NCI-H2107 treated with DMSO at 0.1 percent for 48 hours (cell line): ENCODE results near the gene AP1G2.
A peak's percentile ranks its signal among the peaks of the same experiment; 100 is the strongest.
"Not testable (repeated sequence)": the region's sequence is repeated elsewhere in the genome, so short reads cannot be mapped to it uniquely, and the experiment has no call there.

ENCODE experiments used
- DNase-seq: peaks from one replicate; lab custom pipeline; 2025; ENCODE audit not compliant: unreplicated experiment; lab: John Stamatoyannopoulos, UW

The AP1G2 gene

DNA sequence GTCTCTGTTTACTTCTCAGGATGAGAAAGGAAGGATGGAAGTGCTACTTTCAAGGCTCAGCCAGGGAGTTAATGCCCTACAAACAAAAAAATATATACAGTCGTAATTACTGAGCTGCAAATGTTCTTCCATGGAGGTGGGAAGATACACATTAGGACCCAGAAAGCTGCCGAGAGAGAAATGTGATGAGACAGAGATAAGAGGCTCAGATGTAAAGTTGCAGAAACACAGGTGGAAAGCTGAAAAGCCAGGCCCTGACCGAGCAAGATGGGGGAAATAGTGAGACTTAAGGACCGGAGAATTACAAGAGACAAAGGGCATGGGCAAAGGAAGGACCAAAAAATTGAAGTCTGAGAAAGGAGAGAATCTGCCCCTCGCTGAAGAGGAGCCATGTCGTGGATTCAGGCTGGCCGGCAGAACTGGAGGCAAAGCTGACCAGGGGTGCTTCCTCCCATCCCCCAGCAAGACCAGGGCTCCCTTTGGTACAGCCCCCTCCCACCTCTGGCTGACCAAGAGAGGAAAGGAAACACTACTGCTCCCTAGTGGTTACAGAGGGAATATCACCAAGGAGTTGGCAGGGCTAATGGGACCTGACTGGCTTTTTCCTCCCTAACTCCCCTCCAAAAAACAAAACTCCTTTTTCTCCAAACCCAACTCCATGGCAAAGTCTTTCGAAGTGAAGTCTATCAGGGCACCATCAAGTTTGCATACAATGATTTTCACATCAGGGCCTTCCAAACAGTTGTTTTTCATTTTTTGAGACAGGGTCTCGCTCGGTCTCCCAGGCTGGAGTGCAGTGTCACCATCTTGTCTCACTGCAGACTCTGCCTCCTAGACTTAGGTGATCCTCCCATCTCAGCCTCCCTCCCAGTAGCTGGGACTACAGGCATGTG, 28.1 kb downstream of the AP1G2 start:
- DNase-seq: peak; percentile 84

DNA sequence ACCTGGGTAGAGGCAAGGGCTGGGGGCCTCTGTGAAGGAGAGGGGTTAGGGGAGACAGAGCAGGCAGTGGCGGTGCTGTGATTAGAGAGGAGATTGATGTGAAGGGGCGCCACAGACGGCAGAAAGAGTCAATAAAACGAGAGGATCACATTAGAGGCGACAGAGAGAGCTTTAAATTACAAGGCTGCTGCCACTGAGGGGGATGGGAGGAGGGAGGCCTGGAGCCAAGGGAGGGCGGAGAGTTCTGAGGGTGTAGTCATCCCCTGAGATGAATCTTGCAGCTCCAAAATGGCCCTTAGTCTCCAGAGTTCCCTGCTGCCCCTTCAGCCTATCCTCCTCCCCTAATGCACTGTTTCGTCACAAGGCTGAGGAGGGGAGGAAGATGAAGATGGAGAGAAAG, 28.8 kb downstream of the AP1G2 start:
- peak; percentile 84 for DNase-seq

DNA sequence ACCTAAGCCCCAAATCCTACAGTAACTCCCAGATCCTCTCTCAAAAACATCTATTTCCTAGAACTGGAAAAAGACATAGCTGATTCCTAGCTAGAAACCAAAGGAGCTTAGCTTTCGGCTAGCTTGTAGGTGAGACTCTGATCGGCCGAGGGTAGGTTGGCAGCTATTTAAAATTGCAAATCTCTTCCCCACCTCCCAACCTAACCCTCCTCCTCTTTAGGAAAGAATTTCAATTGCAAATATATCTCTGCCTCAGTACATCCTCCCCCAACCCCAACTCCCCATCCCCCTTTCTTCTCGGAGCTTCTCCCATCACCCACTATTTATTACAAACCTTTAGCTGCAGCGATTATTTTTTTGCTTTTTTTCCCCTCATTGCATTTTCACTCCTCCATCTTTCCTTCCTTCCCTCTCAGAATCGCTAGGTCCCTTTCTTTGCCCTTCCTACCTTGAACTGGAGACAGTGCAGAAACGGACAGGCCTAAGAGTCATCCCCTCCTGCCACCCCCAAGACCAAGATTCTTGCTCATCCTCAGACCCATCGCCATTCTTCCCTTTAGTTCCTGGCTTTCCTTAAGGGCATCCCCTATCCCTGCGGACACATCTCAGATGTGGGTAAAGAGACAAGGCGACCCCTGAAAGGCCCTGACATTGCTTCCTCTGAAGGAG, 29.4 kb downstream of the AP1G2 start:
- DNase-seq: no peak

DNA sequence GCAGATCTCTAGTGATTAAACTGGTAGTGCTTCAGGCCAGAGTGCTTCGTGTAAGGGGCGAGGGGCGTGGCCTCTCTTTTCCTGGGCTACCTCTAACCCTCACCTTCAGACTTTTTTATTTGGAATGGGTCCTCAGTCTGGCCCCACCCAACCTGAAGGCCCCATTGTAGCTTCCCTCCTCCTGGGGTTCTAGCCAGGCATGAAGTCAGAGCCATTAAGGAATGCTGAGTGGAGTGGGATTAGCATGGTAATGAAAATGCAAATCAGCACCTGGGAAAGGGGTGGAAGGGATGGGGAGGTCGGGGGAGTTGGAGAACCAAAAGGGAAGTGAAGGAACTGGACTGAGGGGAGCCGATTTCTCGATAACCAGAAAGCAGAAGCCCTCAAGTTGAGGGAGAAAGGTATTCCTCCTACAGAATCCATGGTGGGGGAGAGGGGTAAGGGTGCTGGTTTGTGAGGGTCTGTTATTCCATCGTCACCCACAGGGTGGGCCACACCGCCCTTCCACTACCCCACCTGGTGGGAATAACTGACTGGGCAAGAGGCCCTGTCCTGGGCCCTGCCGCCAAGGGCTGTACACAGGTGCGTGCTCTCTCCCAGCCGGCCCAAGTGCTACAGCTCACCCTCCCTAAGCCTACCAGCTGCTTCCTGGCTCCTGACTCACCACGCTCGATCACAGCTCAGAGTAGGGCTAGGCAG, 30.1 kb downstream of the AP1G2 start:
- no peak for DNase-seq

DNA sequence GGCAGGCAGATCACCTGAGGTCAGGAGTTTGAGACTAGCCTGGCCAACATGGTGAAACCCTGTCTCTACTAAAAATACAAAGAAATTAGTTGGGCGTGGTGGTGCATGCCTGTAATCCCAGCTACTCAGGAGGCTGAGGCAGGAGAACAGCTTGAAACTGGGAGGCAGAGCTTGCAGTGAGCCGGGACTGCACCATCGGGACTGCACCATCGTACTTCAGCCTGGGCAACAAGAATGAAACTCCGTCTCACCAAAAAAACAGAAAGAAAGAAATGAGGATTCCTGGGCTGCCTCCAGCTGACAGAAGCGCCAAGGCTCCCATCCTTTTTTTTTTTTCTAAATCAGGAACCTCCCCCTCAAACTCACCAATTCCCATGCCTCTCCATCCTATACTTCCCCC, 30.7 kb downstream of the AP1G2 start:
- not testable (repeated sequence) for DNase-seq

DNA sequence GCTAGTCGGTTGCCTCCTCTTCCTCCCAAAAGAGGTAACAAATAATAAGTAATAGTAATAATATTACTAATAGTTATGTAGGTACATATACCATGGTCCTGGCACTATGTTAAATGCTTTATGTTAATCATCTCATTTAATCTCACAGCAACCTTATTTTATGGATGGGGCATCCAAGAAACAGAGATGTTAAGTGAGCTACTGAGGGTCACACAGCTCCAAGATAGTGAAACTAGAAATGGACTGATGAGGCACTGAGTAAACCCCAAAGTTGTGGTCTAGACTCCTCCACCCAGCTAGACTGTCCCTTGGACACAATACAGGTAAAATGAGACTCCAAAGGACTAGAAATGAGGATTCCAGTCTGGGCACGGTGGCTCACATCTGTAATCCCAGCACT, 31.1 kb downstream of the AP1G2 start:
- no peak for DNase-seq

DNA sequence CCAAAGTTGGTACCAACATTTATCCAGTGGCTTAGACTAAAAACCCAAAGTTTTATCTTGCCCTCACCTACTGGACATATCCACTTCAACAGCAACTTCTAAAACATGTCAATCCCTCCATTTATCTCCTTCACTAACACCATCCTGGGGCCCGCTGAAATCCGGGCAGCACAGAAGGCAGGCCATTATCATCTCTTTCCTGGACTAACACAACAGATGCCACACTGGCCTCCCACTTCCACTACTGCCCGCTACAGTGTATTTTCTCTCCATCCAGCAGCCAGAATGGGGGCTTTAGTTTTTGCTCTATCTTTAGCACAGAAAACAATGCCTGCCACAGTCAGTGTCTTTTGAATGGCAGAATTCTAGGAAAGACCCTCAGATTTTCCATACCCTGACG, 31.6 kb downstream of the AP1G2 start:
- no peak for DNase-seq

DNA sequence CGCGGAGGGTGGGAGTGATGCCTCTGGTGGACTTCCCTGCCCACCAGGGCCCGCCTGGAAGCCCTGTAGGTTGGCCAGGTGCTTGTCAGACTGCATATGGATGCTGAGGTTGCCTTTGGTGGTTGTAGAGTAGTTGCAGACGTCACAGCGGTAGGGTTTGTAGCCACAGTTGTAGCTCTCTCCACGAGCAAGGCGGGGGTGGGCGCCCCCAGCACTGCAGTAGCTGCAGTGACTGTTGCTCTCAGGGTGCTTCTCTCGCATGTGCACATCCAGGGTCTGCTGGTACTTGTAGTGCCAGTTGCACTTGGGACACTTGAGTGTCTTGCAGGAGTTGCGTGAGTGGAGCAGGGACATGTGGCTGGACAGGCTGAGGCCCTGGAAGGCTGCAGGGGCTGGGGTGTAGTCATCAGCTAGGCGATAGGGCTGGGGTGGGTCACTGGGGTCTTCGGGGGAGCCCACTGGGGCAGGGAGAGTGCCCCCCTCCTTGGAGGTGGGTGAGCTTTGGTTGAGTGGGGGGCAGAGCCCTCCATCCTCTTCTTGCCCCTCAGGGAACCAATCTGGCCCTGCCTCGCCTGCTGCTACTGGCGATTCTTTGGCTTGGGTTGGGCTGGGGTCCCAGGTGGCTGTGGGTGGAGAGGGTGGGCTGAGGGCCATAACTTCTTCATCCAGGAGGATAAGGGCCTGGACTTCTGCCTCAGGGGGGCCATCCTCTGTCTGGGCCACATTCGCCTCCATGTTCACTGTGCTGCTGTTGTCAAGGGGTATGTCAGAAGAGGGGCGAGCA, 33.7 kb downstream of the AP1G2 start:
- DNase-seq: no peak

DNA sequence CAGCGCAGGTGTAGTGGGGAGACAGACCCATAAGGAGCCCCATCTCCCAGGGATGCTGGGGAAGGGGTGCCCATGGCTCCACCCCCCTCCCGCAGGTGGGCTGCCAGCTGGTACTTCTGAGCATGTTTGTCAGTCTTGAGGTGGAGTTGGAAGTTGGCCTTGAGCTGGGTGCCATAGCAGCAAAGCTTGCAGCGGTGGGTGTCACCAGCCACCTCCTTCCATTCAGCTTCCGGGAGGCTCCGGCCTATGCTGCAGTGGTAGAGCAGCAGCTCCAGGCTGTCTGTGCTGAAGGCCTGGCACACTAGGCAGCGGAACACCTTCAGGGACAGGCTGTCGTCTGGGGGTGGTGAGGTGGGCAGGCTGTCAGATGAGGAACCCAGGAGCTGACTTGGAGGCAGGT, 34.9 kb downstream of the AP1G2 start:
- DNase-seq: no peak

DNA sequence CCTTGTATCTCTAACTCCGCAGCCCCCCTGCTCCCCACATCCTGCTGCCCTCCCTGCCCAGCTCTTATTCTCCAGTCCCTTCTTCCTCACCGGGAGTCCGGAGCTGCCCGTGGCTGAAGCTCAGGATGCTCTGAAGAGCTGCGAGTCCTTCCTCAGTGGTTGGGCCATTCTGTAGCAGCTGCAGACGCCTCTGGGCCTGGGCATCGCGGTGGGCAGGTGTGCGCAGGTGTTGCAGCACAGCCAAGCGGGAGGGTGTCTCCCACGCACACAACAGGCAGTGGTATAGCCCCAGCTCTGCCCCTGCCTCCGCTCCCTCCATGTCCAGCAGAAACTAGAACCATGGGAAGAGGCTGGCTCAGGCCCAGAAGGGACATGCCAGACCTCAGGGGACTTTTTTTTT, 36.2 kb downstream of the AP1G2 start:
- DNase-seq: no peak

DNA sequence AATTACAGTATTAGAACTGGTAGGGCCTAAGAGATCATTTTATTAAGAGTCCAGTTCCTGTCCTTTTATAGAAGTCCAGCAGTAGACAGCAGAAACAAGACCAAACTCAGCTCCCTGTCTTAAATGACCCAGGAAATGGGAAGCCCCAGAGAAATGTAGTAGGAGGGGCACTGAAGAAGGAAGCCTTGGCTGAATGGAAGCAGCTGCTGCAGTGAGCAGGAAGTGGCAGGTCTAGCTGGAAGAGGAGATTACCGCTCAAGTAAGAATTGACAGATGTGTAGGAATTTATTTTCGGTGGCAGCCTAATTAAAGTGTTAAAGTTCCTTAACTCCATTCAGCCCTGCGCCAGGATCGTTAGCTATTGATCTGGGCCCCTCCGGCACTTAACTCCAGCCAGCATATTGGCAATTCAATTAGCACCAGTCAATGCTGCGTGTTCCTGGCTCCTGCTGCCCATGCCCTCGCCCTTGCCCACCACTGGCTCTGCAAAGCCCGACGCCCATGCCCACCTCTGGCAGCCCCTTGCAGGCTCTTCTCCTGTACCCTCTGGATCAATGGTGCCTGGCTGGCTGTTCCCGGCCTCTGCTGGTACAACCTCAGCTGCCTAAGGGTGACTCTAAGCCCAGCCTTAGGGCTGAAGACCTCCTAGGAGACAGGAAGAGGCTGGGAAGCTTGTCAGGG, 37.1 kb downstream of the AP1G2 start:
- no peak for DNase-seq

DNA sequence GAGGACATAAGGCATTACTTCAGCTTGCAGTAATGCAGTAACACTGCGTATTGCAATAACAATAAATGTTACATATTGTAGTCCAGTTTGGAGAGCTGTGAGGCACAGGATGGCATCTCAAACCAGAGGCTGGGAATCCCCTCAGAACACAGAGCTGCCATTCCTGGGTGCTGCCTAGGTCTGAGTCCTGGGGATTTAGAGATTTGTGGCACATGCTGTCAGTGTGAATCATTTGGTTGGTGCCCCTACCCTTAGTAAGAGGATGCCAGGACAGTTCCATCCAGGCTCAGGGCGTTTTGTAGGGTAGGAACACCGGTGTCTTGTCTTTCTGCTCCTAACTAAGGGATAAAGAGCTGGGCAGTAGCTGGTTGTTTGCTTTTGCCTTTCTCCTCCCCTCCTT, 38.6 kb downstream of the AP1G2 start:
- no peak for DNase-seq

DNA sequence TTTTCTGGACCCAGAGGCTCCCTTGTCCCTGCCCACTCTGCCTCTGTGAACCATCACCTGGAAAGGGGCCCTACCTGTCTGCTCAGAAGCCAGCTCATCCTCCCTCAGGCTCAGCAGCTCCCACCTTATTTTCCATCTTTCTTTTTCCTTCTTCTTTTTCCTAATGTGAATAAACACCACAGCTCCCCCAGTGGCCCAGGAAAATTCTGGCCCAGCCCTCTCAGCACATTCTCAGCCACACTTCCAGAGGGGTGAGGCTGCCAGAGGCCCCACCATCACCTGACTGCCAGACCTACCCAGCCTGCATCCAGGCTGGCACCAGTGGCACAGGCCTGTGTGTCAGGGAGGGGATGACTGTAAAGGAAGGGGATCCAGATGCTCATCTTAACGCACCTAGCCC, 39.0 kb downstream of the AP1G2 start:
- no peak for DNase-seq

DNA sequence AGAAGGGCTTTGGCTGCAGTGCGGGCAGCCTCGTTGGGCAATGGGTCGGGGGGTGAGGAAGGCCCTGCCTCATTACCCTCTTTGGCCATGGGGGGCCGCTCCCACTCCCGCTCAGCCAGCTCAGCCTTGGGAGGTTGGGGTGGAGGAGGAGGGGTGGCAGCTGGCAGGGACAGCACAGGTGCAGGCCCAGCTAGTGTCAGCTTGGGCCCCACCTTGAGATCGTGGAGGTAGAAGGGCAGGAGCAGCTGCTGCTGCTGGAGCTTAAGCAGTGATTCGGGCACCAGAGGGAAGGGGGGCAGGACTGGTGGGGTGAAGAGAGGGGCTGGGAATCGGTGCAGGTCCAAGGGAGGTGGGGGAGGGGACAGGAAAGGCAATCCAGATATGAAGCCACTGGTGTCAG, 42.0 kb downstream of the AP1G2 start:
- no peak for DNase-seq

DNA sequence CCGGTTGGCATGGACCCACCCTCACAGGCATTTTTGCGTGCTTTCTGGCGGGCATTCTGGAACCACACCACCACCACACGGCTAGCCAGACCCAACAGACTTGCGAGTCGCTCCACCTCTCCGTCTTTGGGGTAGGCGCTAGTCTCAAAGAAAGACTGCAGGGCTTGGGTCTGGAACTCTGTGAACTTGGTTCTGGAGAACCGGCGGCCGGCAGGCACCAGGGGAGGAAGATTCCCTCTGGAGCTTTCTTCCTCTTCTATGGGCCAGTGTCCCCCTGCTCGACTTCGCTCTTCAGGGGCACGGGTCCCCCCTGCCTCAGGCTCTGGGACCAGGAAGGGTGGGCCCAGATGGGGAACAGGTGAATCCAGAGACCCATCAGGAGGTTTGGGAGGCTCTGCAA, 42.6 kb downstream of the AP1G2 start:
- no peak for DNase-seq

DNA sequence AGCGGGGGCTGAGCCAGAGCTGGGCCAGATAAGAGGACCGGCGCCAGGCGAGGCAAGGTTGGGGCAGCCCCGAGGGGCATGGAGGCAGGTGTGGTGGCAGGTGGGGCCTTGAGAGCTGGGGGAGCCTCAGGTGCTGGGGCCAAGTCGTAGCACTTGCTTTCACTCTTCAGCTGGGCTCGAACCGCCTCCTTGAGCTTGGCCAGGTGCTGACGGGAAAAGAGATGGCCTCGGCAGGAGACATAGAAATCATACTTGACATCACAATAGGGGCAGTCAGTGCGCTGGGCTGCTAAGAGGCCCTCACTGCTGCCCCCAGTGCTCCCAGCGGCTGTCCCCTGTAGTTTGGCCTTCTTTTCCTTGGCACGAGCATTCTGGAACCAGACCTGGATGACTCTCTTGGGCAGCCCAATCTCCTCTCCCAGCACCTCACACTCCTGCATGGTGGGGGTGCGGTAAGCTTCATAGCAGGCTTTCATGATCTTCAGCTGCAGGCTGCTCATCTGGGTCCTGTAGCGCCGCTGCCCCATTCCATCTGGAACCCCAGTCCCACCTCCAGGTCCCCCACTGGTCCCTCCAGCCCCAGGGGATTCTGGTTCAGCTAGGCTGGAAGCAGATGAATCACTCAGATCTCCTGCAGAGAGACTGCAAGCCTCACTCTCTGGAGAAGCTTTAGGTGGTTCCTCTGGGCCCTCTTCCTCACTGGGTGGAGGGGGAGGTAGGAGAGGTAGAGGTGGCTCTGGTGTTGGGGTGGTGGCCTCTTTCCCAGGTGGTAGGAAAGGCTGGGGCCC, 44.2 kb downstream of the AP1G2 start:
- DNase-seq: no peak

DNA sequence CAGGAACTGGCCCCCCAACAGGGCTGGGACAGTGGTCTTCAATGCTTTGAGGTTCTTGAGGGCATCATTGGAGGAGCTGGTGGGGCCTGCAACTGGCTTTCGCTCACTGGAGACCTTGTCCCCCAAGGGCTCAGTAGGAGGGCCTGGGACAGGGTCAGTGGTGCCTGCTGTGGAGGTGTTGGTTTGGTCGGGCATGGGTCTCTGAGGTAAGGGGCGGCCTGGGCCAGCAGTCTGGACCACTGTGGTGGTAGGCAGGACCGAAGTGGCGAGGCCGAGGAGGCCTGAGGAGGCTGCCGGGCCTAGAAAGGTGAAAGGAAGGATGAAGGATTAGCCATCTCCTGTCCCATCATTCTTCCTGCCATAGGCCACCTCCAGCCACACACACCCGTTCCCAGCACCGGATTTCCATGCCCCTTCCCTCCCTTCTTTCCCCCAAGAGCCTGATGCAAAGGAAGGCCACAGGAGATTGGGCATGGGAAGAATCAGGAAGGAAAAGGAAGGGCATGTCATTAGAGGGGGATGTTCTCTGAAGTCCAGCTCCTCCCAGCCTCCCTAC, 44.9 kb downstream of the AP1G2 start:
- no peak for DNase-seq

DNA sequence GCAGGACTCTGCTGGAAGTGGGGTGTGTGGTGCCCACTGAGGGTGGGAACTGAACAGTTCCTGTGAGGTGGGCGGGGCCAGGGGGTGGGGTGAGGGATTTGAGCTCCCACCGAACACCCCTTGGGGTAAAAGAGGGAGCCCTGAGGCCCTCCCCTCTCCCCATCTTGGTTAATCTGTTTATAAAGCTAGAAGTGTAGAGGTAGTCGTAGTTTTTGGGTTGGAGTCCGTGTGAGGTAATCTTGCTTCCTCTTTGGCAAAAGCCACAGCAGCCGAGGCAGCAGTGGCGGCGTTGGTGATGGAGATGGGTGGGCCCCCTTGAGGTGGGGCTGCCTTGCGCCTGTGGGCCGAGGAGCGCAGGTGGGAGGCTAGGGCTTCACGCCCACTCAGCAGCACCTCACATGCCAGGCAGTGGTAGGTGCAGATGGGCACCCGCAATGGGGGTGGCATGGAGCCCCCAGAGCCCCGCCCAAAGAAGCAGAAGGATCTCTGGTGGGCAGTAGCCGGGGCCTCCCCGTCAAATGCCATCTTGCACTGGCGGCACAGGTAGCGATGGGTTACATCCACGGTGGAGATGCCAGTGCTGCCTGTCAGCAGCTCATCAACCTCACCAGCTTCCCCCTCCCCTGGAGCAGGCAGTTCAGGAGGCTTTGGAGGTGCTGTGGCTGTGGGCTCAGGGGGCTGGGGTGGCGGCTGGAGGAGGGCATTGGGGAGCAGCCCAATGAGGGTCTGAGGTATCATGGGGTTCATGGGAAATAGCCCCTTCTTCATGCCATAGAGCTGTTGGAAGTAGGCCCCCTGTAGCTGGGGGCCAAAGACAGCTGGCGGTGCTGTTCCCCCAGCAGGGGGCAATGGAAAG, 45.6 kb downstream of the AP1G2 start:
- no peak for DNase-seq
